HEK293 (cell line): ENCODE data around the gene RTN1.
A peak's percentile ranks its signal among the peaks of the same experiment; 100 is the strongest.

ENCODE experiments used
- FEZF1 ChIP-seq: fragments of 450-650 bp; formaldehyde crosslinking; IDR thresholded peaks from 2 replicates; pipeline ENCODE4 v1.5.1; 2016; ENCODE audit warnings: missing biosample characterization, missing genetic modification characterization
- IKZF3 ChIP-seq: fragments of 450-650 bp; IDR thresholded peaks from 2 replicates; pipeline ENCODE4 v1.5.0; 2018; ENCODE audit warnings: missing biosample characterization, mild to moderate bottlenecking, missing genetic modification characterization, moderate library complexity
- ZBTB1 ChIP-seq: fragments of 450-650 bp; formaldehyde crosslinking; IDR thresholded peaks from 2 replicates; pipeline ENCODE4 v1.5.1; 2016; ENCODE audit warnings: missing biosample characterization, missing genetic modification characterization
- ZNF138 ChIP-seq: fragments of 450-650 bp; formaldehyde crosslinking; IDR thresholded peaks from 2 replicates; pipeline ENCODE4 v1.5.1; 2016; ENCODE audit warnings: missing biosample characterization, missing genetic modification characterization, borderline replicate concordance
- ZNF146 ChIP-seq: fragments of 450-650 bp; formaldehyde crosslinking; IDR thresholded peaks from 2 replicates; pipeline ENCODE4 v1.5.1; 2016; ENCODE audit warnings: missing biosample characterization, missing genetic modification characterization
- ZNF202 ChIP-seq: fragments of 450-650 bp; formaldehyde crosslinking; IDR thresholded peaks from 2 replicates; pipeline ENCODE4 v1.5.1; 2016; ENCODE audit warnings: missing biosample characterization, missing genetic modification characterization, borderline replicate concordance
- ZNF324 ChIP-seq: fragments of 450-650 bp; formaldehyde crosslinking; IDR thresholded peaks from 2 replicates; pipeline ENCODE4 v1.5.1; 2016; ENCODE audit warnings: missing biosample characterization, missing genetic modification characterization
- ZNF341 ChIP-seq: fragments of 450-650 bp; formaldehyde crosslinking; IDR thresholded peaks from 2 replicates; pipeline ENCODE4; 2016; ENCODE audit warnings: low read depth, missing biosample characterization, missing genetic modification characterization
- ZNF37A ChIP-seq: fragments of 450-650 bp; IDR thresholded peaks from 2 replicates; pipeline ENCODE4 v1.5.1; 2018; ENCODE audit warnings: missing biosample characterization, missing genetic modification characterization
- ZNF404 ChIP-seq: fragments of 450-650 bp; formaldehyde crosslinking; IDR thresholded peaks from 2 replicates; pipeline ENCODE4 v1.5.1; 2017; ENCODE audit warnings: missing biosample characterization, missing genetic modification characterization
- ZNF433 ChIP-seq: fragments of 450-650 bp; formaldehyde crosslinking; IDR thresholded peaks from 2 replicates; pipeline ENCODE4 v1.5.1; 2016; ENCODE audit warnings: missing biosample characterization, missing genetic modification characterization, low read depth
- ZNF529 ChIP-seq: fragments of 450-650 bp; formaldehyde crosslinking; IDR thresholded peaks from 2 replicates; pipeline ENCODE4 v1.5.1; 2017; ENCODE audit warnings: missing genetic modification characterization, missing biosample characterization; ENCODE audit not compliant: insufficient replicate concordance
- ZNF548 ChIP-seq: fragments of 450-650 bp; formaldehyde crosslinking; IDR thresholded peaks from 2 replicates; pipeline ENCODE4 v1.5.1; 2016; ENCODE audit warnings: missing biosample characterization, missing genetic modification characterization
- ZNF555 ChIP-seq: fragments of 450-650 bp; formaldehyde crosslinking; conservative IDR thresholded peaks from 2 replicates; pipeline ENCODE4 v1.5.1; 2017; ENCODE audit warnings: missing biosample characterization, mild to moderate bottlenecking, missing genetic modification characterization, inconsistent platforms
- ZNF571 ChIP-seq: fragments of 450-650 bp; formaldehyde crosslinking; IDR thresholded peaks from 2 replicates; pipeline ENCODE4 v1.5.0; 2017; ENCODE audit warnings: missing biosample characterization, missing genetic modification characterization
- ZNF585B ChIP-seq: fragments of 450-650 bp; formaldehyde crosslinking; IDR thresholded peaks from 2 replicates; pipeline ENCODE4 v1.5.1; 2016; ENCODE audit warnings: missing biosample characterization, missing genetic modification characterization
- ZNF610 ChIP-seq: fragments of 450-650 bp; formaldehyde crosslinking; IDR thresholded peaks from 2 replicates; pipeline ENCODE4 v1.5.1; 2016; ENCODE audit warnings: missing biosample characterization, missing genetic modification characterization, borderline replicate concordance
- ZNF629 ChIP-seq: fragments of 450-650 bp; formaldehyde crosslinking; IDR thresholded peaks from 2 replicates; pipeline ENCODE4 v1.5.1; 2017; ENCODE audit warnings: missing biosample characterization, missing genetic modification characterization
- ZNF670 ChIP-seq: fragments of 450-650 bp; formaldehyde crosslinking; IDR thresholded peaks from 2 replicates; pipeline ENCODE4 v1.5.1; 2016; ENCODE audit warnings: missing biosample characterization, missing genetic modification characterization, low read depth
- ZNF707 ChIP-seq: fragments of 450-650 bp; formaldehyde crosslinking; IDR thresholded peaks from 2 replicates; pipeline ENCODE4 v1.5.1; 2016; ENCODE audit warnings: missing biosample characterization, missing genetic modification characterization
- ZNF843 ChIP-seq: fragments of 450-650 bp; formaldehyde crosslinking; IDR thresholded peaks from 2 replicates; pipeline ENCODE4 v1.5.1; 2016; ENCODE audit warnings: missing biosample characterization, missing genetic modification characterization
- ZSCAN30 ChIP-seq: fragments of 450-650 bp; IDR thresholded peaks from 2 replicates; pipeline ENCODE4 v1.5.1; 2018; ENCODE audit warnings: missing biosample characterization, mild to moderate bottlenecking, missing genetic modification characterization, moderate library complexity
- TF ChIP-seq, protein P1 (sequence below): fragments of 450-650 bp; formaldehyde crosslinking; IDR thresholded peaks from 2 replicates; pipeline ENCODE4 v1.5.1; 2017; ENCODE audit warnings: missing biosample characterization, missing genetic modification characterization
- TF ChIP-seq, protein P2 (sequence below): fragments of 450-650 bp; formaldehyde crosslinking; IDR thresholded peaks from 2 replicates; pipeline ENCODE4 v1.5.1; 2017; ENCODE audit warnings: missing biosample characterization, mild to moderate bottlenecking, missing genetic modification characterization, moderate library complexity
- TF ChIP-seq, protein P3 (sequence below): fragments of 450-650 bp; IDR thresholded peaks from 2 replicates; pipeline ENCODE4 v1.5.1; 2018; ENCODE audit warnings: missing biosample characterization, mild to moderate bottlenecking, missing genetic modification characterization
- TF ChIP-seq, protein P4 (sequence below): fragments of 450-650 bp; formaldehyde crosslinking; IDR thresholded peaks from 2 replicates; pipeline ENCODE4 v1.5.1; 2017; ENCODE audit warnings: missing biosample characterization, missing genetic modification characterization
- TF ChIP-seq, protein P5 (sequence below): fragments of 450-650 bp; formaldehyde crosslinking; IDR thresholded peaks from 2 replicates; pipeline ENCODE4 v1.5.1; 2016; ENCODE audit warnings: missing biosample characterization, missing genetic modification characterization
- TF ChIP-seq, protein P6 (sequence below): fragments of 450-650 bp; formaldehyde crosslinking; IDR thresholded peaks from 2 replicates; pipeline ENCODE4 v1.5.1; 2016; ENCODE audit warnings: missing biosample characterization, missing genetic modification characterization
- TF ChIP-seq, protein P7 (sequence below): fragments of 450-650 bp; formaldehyde crosslinking; IDR thresholded peaks from 2 replicates; pipeline ENCODE4 v1.5.1; 2016; ENCODE audit warnings: missing biosample characterization, missing genetic modification characterization

The RTN1 gene

DNA sequence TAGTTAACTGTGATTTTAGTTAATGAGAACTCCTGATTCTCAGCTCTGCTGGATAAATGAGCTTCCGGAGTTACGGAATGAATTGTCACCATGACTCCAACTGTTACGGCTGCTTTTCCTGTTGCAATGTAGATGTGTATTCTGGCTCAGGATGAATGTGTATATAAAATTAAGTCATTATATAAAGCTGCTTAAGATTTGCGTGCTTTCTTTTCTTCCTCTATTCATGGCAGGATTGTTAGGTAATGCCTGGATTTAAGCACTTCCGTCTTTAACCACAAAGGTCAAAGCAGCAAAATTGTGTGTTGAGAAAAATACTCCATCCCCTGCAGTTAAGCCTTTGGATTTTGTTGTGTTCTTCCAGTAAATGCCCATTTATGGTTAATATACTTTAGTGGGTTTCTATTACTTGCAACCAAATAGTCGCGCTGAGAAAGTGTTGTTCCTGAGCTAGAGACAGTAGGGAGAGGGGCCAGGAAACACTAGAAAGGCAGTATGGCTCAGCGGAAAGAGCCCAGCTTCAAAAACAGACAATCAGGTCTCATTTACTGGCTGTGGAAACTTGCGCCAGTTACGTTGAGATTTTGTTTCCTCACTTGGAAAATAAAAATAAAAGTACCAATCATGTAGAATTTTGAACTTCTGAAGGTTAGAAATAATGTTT is 284.6 kb downstream of the RTN1 start (continued):
- TF ChIP-seq ZNF202 (tag by site-specific recombination) = no peak
- TF ChIP-seq ZNF571 (tag by site-specific recombination) = no peak
- TF ChIP-seq, protein P1, sequence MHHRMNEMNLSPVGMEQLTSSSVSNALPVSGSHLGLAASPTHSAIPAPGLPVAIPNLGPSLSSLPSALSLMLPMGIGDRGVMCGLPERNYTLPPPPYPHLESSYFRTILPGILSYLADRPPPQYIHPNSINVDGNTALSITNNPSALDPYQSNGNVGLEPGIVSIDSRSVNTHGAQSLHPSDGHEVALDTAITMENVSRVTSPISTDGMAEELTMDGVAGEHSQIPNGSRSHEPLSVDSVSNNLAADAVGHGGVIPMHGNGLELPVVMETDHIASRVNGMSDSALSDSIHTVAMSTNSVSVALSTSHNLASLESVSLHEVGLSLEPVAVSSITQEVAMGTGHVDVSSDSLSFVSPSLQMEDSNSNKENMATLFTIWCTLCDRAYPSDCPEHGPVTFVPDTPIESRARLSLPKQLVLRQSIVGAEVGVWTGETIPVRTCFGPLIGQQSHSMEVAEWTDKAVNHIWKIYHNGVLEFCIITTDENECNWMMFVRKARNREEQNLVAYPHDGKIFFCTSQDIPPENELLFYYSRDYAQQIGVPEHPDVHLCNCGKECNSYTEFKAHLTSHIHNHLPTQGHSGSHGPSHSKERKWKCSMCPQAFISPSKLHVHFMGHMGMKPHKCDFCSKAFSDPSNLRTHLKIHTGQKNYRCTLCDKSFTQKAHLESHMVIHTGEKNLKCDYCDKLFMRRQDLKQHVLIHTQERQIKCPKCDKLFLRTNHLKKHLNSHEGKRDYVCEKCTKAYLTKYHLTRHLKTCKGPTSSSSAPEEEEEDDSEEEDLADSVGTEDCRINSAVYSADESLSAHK (tag by site-specific recombination) = 0 out of 2 replicates have a peak, but pooled peaks have one; percentile 34
- TF ChIP-seq ZNF585B (tag by site-specific recombination) = no peak
- TF ChIP-seq ZNF529 (tag by site-specific recombination) = no peak
- TF ChIP-seq ZNF146 (tag by site-specific recombination) = no peak
- TF ChIP-seq ZNF707 (tag by site-specific recombination) = no peak
- TF ChIP-seq ZNF548 (tag by site-specific recombination) = no peak
- TF ChIP-seq, protein P2, sequence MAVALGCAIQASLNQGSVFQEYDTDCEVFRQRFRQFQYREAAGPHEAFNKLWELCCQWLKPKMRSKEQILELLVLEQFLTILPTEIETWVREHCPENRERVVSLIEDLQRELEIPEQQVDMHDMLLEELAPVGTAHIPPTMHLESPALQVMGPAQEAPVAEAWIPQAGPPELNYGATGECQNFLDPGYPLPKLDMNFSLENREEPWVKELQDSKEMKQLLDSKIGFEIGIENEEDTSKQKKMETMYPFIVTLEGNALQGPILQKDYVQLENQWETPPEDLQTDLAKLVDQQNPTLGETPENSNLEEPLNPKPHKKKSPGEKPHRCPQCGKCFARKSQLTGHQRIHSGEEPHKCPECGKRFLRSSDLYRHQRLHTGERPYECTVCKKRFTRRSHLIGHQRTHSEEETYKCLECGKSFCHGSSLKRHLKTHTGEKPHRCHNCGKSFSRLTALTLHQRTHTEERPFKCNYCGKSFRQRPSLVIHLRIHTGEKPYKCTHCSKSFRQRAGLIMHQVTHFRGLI (tag by site-specific recombination) = no peak
- TF ChIP-seq, protein P3, sequence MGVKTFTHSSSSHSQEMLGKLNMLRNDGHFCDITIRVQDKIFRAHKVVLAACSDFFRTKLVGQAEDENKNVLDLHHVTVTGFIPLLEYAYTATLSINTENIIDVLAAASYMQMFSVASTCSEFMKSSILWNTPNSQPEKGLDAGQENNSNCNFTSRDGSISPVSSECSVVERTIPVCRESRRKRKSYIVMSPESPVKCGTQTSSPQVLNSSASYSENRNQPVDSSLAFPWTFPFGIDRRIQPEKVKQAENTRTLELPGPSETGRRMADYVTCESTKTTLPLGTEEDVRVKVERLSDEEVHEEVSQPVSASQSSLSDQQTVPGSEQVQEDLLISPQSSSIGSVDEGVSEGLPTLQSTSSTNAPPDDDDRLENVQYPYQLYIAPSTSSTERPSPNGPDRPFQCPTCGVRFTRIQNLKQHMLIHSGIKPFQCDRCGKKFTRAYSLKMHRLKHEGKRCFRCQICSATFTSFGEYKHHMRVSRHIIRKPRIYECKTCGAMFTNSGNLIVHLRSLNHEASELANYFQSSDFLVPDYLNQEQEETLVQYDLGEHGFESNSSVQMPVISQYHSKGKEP (tag by site-specific recombination) = peak; percentile 67
- TF ChIP-seq ZNF629 = peak; percentile 45; the same call in 1 of the 2 replicates
- TF ChIP-seq ZNF843 = peak; percentile 78; the same call in 1 of the 2 replicates
- no peak for TF ChIP-seq ZNF37A (tag by site-specific recombination)
- TF ChIP-seq FEZF1 = peak; percentile 60
- no peak for TF ChIP-seq ZNF324
- TF ChIP-seq IKZF3 (tag by site-specific recombination) = 0 out of 2 replicates have a peak, but pooled peaks have one; percentile 14
- TF ChIP-seq, protein P4, sequence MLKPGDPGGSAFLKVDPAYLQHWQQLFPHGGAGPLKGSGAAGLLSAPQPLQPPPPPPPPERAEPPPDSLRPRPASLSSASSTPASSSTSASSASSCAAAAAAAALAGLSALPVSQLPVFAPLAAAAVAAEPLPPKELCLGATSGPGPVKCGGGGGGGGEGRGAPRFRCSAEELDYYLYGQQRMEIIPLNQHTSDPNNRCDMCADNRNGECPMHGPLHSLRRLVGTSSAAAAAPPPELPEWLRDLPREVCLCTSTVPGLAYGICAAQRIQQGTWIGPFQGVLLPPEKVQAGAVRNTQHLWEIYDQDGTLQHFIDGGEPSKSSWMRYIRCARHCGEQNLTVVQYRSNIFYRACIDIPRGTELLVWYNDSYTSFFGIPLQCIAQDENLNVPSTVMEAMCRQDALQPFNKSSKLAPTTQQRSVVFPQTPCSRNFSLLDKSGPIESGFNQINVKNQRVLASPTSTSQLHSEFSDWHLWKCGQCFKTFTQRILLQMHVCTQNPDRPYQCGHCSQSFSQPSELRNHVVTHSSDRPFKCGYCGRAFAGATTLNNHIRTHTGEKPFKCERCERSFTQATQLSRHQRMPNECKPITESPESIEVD (tag by site-specific recombination) = peak; percentile 88
- no peak for TF ChIP-seq ZBTB1 (tag by site-specific recombination)
- no peak for TF ChIP-seq ZNF610 (tag by site-specific recombination)
- TF ChIP-seq, protein P5, sequence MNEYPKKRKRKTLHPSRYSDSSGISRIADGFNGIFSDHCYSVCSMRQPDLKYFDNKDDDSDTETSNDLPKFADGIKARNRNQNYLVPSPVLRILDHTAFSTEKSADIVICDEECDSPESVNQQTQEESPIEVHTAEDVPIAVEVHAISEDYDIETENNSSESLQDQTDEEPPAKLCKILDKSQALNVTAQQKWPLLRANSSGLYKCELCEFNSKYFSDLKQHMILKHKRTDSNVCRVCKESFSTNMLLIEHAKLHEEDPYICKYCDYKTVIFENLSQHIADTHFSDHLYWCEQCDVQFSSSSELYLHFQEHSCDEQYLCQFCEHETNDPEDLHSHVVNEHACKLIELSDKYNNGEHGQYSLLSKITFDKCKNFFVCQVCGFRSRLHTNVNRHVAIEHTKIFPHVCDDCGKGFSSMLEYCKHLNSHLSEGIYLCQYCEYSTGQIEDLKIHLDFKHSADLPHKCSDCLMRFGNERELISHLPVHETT (tag by site-specific recombination) = no peak
- TF ChIP-seq, protein P6, sequence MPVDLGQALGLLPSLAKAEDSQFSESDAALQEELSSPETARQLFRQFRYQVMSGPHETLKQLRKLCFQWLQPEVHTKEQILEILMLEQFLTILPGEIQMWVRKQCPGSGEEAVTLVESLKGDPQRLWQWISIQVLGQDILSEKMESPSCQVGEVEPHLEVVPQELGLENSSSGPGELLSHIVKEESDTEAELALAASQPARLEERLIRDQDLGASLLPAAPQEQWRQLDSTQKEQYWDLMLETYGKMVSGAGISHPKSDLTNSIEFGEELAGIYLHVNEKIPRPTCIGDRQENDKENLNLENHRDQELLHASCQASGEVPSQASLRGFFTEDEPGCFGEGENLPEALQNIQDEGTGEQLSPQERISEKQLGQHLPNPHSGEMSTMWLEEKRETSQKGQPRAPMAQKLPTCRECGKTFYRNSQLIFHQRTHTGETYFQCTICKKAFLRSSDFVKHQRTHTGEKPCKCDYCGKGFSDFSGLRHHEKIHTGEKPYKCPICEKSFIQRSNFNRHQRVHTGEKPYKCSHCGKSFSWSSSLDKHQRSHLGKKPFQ (tag by site-specific recombination) = no peak
- no peak for TF ChIP-seq ZNF341 (tag by site-specific recombination)
- TF ChIP-seq, protein P7, sequence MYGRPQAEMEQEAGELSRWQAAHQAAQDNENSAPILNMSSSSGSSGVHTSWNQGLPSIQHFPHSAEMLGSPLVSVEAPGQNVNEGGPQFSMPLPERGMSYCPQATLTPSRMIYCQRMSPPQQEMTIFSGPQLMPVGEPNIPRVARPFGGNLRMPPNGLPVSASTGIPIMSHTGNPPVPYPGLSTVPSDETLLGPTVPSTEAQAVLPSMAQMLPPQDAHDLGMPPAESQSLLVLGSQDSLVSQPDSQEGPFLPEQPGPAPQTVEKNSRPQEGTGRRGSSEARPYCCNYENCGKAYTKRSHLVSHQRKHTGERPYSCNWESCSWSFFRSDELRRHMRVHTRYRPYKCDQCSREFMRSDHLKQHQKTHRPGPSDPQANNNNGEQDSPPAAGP (tag by site-specific recombination) = no peak
- TF ChIP-seq ZNF404 (tag by site-specific recombination) = no peak
- TF ChIP-seq ZNF670 (tag by site-specific recombination) = no peak
- TF ChIP-seq ZNF138 (tag by site-specific recombination) = no peak
- no peak for TF ChIP-seq ZNF433 (tag by site-specific recombination)
- TF ChIP-seq ZNF555 (tag by site-specific recombination) = no peak
- peak; percentile 14; the same call in 1 of the 2 replicates for TF ChIP-seq ZSCAN30 (tag by site-specific recombination)
